ENCODE results near the gene DNAL1. TPM values are rescaled to one million over a fixed set of nuclear protein-coding genes. Genes with fewer than 3 reads are reported as not detected.
A peak's percentile ranks its signal among the peaks of the same experiment; 100 is the strongest.

Gene DNAL1
- total RNA-seq, 1 experiment from 2014 or later = 14.3 TPM

DNA sequence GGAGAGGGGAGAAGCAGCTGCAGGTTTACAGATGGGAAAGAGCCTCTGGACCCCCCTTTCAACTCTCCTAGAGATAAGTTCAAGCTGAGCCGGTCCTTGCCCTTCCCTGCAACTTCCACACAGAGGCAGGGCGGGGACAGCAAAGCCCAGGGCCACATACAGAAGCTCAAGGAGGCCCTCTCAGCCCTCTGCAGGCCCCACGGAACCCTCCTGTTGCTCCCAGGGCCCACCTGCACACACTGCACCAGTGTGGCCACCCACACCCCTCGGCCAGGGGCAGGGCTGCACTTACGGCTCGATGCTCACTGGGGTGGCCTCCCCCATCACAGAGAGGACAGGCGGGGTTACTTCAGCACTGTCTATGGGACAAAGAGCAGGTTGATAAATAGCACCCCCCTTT is 82.4 kb downstream of the DNAL1 start:
- DNase-seq (ENCODE audit: low spot score) = no peak
- ChIA-PET CTCF (interaction anchor here (0.8 to 5.6 kb wide), 7 partner anchors 8 to 159 kb away, joined by 3 to 128 read pairs (median 22); partner anchors contain the start of genes PTGR2 and ZNF410), POLR2A (no interaction called here)
- no peaks in the 10 kb centered on the region for H3K9me3 Mint-ChIP-seq
- H3K36me3 Mint-ChIP-seq = peaks cover 12% of the 10 kb centered on the region
- no peak for TF ChIP-seq OVOL2 (CRISPR knock-in tag; IDR thresholded peaks at IDR 0.05; ENCODE audit: borderline replicate concordance)
- TF ChIP-seq RELA (CRISPR knock-in tag; IDR thresholded peaks at IDR 0.05; ENCODE audit: borderline replicate concordance) = no peak
- no peak for TF ChIP-seq TEAD4 (CRISPR knock-in tag; IDR thresholded peaks at IDR 0.05)
- TF ChIP-seq, protein P1, sequence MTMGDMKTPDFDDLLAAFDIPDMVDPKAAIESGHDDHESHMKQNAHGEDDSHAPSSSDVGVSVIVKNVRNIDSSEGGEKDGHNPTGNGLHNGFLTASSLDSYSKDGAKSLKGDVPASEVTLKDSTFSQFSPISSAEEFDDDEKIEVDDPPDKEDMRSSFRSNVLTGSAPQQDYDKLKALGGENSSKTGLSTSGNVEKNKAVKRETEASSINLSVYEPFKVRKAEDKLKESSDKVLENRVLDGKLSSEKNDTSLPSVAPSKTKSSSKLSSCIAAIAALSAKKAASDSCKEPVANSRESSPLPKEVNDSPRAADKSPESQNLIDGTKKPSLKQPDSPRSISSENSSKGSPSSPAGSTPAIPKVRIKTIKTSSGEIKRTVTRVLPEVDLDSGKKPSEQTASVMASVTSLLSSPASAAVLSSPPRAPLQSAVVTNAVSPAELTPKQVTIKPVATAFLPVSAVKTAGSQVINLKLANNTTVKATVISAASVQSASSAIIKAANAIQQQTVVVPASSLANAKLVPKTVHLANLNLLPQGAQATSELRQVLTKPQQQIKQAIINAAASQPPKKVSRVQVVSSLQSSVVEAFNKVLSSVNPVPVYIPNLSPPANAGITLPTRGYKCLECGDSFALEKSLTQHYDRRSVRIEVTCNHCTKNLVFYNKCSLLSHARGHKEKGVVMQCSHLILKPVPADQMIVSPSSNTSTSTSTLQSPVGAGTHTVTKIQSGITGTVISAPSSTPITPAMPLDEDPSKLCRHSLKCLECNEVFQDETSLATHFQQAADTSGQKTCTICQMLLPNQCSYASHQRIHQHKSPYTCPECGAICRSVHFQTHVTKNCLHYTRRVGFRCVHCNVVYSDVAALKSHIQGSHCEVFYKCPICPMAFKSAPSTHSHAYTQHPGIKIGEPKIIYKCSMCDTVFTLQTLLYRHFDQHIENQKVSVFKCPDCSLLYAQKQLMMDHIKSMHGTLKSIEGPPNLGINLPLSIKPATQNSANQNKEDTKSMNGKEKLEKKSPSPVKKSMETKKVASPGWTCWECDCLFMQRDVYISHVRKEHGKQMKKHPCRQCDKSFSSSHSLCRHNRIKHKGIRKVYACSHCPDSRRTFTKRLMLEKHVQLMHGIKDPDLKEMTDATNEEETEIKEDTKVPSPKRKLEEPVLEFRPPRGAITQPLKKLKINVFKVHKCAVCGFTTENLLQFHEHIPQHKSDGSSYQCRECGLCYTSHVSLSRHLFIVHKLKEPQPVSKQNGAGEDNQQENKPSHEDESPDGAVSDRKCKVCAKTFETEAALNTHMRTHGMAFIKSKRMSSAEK (CRISPR knock-in tag; IDR thresholded peaks at IDR 0.05; ENCODE audit: borderline replicate concordance) = no peak
- no peak for TF ChIP-seq NR1H2 (CRISPR knock-in tag; IDR thresholded peaks at IDR 0.05)
- TF ChIP-seq, protein P2, sequence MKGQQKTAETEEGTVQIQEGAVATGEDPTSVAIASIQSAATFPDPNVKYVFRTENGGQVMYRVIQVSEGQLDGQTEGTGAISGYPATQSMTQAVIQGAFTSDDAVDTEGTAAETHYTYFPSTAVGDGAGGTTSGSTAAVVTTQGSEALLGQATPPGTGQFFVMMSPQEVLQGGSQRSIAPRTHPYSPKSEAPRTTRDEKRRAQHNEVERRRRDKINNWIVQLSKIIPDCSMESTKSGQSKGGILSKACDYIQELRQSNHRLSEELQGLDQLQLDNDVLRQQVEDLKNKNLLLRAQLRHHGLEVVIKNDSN (CRISPR knock-in tag; IDR thresholded peaks at IDR 0.05) = no peak
- TF ChIP-seq, protein P3, sequence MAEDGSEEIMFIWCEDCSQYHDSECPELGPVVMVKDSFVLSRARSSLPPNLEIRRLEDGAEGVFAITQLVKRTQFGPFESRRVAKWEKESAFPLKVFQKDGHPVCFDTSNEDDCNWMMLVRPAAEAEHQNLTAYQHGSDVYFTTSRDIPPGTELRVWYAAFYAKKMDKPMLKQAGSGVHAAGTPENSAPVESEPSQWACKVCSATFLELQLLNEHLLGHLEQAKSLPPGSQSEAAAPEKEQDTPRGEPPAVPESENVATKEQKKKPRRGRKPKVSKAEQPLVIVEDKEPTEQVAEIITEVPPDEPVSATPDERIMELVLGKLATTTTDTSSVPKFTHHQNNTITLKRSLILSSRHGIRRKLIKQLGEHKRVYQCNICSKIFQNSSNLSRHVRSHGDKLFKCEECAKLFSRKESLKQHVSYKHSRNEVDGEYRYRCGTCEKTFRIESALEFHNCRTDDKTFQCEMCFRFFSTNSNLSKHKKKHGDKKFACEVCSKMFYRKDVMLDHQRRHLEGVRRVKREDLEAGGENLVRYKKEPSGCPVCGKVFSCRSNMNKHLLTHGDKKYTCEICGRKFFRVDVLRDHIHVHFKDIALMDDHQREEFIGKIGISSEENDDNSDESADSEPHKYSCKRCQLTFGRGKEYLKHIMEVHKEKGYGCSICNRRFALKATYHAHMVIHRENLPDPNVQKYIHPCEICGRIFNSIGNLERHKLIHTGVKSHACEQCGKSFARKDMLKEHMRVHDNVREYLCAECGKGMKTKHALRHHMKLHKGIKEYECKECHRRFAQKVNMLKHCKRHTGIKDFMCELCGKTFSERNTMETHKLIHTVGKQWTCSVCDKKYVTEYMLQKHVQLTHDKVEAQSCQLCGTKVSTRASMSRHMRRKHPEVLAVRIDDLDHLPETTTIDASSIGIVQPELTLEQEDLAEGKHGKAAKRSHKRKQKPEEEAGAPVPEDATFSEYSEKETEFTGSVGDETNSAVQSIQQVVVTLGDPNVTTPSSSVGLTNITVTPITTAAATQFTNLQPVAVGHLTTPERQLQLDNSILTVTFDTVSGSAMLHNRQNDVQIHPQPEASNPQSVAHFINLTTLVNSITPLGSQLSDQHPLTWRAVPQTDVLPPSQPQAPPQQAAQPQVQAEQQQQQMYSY (CRISPR knock-in tag; IDR thresholded peaks at IDR 0.05) = no peak
- no peak for TF ChIP-seq NR2C2 (CRISPR knock-in tag; IDR thresholded peaks at IDR 0.05)
- TF ChIP-seq TEAD1 (CRISPR knock-in tag; IDR thresholded peaks at IDR 0.05) = no peak
- TF ChIP-seq, protein P4, sequence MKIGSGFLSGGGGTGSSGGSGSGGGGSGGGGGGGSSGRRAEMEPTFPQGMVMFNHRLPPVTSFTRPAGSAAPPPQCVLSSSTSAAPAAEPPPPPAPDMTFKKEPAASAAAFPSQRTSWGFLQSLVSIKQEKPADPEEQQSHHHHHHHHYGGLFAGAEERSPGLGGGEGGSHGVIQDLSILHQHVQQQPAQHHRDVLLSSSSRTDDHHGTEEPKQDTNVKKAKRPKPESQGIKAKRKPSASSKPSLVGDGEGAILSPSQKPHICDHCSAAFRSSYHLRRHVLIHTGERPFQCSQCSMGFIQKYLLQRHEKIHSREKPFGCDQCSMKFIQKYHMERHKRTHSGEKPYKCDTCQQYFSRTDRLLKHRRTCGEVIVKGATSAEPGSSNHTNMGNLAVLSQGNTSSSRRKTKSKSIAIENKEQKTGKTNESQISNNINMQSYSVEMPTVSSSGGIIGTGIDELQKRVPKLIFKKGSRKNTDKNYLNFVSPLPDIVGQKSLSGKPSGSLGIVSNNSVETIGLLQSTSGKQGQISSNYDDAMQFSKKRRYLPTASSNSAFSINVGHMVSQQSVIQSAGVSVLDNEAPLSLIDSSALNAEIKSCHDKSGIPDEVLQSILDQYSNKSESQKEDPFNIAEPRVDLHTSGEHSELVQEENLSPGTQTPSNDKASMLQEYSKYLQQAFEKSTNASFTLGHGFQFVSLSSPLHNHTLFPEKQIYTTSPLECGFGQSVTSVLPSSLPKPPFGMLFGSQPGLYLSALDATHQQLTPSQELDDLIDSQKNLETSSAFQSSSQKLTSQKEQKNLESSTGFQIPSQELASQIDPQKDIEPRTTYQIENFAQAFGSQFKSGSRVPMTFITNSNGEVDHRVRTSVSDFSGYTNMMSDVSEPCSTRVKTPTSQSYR (CRISPR knock-in tag; IDR thresholded peaks at IDR 0.05) = no peak
- TF ChIP-seq GABPB1 (CRISPR knock-in tag; IDR thresholded peaks at IDR 0.05) = no peak
- H3K27ac Mint-ChIP-seq = no peak overlapping the region; the same call in 1 of the 2 replicates
- no peaks in the 10 kb centered on the region for H3K27me3 Mint-ChIP-seq (ENCODE audit: low read depth)
- H3K4me3 Mint-ChIP-seq = no peak overlapping the region
- no peak for ATAC-seq
- H3K4me1 Mint-ChIP-seq = peaks cover 26% of the 10 kb centered on the region

DNA sequence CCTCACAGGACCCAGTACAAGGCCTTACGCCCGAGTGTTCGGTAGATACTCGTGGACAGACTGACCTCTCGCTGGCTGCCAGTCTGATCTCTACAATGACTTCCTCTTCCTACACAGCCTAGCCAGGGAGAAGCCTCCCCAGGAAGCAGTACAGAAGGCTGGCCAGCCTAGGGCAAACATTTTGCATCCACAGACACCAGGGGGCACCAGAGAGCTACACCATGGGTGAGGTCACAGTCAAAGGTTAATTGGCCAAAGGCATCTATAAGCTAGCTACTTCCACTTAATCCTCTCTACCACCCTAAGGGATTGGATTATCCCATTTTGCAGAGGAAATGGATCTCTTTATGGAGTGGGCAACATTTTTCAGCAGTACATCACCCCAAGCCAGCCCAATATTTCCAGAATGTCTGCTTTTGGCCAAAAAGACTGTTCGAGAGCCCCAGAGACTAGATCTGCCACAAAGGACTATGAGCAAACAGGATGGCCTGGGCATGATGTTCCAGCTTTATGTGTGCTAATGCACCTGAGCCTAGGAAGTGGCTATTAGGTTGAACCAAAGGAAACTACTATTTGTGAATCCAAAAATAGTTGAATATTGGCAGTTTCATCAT is 84.0 kb downstream of the DNAL1 start:
- ATAC-seq (peak; percentile 93), DNase-seq (ENCODE audit: low spot score) (peak; percentile 93)
- Mint-ChIP-seq H3K4me1 (peaks cover 19% of the 10 kb centered on the region), H3K27ac (peak overlapping the region; percentile 91), H3K9me3 (no peaks in the 10 kb centered on the region), H3K36me3 (peaks cover 4% of the 10 kb centered on the region), H3K4me3 (no peak overlapping the region), H3K27me3 (ENCODE audit: low read depth) (no peaks in the 10 kb centered on the region)
- POLR2A ChIA-PET = interaction anchor here (0.6 to 2.7 kb wide), 7 partner anchors 30 to 661 kb away, joined by 3 to 12 read pairs (median 4); partner anchors contain the start of gene ACOT2
- CTCF ChIA-PET = interaction anchor here (0.5 to 5.6 kb wide), 52 partner anchors 8 to 320 kb away, joined by 3 to 128 read pairs (median 5); partner anchors contain the start of genes ACOT1, ACOT6, COQ6 and FAM161B
- TF ChIP-seq, protein P5, sequence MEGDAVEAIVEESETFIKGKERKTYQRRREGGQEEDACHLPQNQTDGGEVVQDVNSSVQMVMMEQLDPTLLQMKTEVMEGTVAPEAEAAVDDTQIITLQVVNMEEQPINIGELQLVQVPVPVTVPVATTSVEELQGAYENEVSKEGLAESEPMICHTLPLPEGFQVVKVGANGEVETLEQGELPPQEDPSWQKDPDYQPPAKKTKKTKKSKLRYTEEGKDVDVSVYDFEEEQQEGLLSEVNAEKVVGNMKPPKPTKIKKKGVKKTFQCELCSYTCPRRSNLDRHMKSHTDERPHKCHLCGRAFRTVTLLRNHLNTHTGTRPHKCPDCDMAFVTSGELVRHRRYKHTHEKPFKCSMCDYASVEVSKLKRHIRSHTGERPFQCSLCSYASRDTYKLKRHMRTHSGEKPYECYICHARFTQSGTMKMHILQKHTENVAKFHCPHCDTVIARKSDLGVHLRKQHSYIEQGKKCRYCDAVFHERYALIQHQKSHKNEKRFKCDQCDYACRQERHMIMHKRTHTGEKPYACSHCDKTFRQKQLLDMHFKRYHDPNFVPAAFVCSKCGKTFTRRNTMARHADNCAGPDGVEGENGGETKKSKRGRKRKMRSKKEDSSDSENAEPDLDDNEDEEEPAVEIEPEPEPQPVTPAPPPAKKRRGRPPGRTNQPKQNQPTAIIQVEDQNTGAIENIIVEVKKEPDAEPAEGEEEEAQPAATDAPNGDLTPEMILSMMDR (IDR thresholded peaks at IDR 0.05) = peak; percentile 77
- TF ChIP-seq, protein P6, sequence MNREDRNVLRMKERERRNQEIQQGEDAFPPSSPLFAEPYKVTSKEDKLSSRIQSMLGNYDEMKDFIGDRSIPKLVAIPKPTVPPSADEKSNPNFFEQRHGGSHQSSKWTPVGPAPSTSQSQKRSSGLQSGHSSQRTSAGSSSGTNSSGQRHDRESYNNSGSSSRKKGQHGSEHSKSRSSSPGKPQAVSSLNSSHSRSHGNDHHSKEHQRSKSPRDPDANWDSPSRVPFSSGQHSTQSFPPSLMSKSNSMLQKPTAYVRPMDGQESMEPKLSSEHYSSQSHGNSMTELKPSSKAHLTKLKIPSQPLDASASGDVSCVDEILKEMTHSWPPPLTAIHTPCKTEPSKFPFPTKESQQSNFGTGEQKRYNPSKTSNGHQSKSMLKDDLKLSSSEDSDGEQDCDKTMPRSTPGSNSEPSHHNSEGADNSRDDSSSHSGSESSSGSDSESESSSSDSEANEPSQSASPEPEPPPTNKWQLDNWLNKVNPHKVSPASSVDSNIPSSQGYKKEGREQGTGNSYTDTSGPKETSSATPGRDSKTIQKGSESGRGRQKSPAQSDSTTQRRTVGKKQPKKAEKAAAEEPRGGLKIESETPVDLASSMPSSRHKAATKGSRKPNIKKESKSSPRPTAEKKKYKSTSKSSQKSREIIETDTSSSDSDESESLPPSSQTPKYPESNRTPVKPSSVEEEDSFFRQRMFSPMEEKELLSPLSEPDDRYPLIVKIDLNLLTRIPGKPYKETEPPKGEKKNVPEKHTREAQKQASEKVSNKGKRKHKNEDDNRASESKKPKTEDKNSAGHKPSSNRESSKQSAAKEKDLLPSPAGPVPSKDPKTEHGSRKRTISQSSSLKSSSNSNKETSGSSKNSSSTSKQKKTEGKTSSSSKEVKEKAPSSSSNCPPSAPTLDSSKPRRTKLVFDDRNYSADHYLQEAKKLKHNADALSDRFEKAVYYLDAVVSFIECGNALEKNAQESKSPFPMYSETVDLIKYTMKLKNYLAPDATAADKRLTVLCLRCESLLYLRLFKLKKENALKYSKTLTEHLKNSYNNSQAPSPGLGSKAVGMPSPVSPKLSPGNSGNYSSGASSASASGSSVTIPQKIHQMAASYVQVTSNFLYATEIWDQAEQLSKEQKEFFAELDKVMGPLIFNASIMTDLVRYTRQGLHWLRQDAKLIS (CRISPR knock-in tag; IDR thresholded peaks at IDR 0.05; ENCODE audit: borderline replicate concordance) = no peak
- 0 out of 2 replicates have a peak, but pooled peaks have one; percentile 45 for TF ChIP-seq ETV6 (CRISPR knock-in tag; IDR thresholded peaks at IDR 0.05)
